ENCODE measurements around the gene RAB3GAP2.
"Not testable (repeated sequence)": the region's sequence is repeated elsewhere in the genome, so short reads cannot be mapped to it uniquely, and the experiment has no call there.

RAB3GAP2 gene

GRCh38 chr1:220255204-220255603 is 17.0 kb downstream of the RAB3GAP2 start:
- no peaks in the 10 kb centered on the region for H3K27me3 ChIP-seq (ENCODE audit: control insufficient read depth, insufficient read depth, low read length)
- peaks cover 2% of the 10 kb centered on the region for H3K79me2 ChIP-seq
- H3K27ac ChIP-seq: no peak overlapping the region
- H3K36me3 ChIP-seq (ENCODE audit: control insufficient read depth, insufficient read depth, low read length): no peaks in the 10 kb centered on the region
- H3K9me3 ChIP-seq (ENCODE audit: control insufficient read depth, low read length): no peaks in the 10 kb centered on the region
- TF ChIP-seq CTCF (IDR thresholded peaks at IDR 0.05): no peak
- H3K4me3 ChIP-seq (ENCODE audit: low read depth, low read length): no peak overlapping the region
- H3K4me1 ChIP-seq: no peaks in the 10 kb centered on the region
- H2AFZ ChIP-seq: no peak overlapping the region
- H3K9ac ChIP-seq: no peak overlapping the region
- no peak overlapping the region for H3K4me2 ChIP-seq (ENCODE audit: low read length)

- H3K9ac ChIP-seq; H3K4me2 ChIP-seq (ENCODE audit: low read length); H3K27ac ChIP-seq; H2AFZ ChIP-seq; H3K79me2 ChIP-seq; H3K27me3 ChIP-seq (ENCODE audit: control insufficient read depth, insufficient read depth, low read length); H3K9me3 ChIP-seq (ENCODE audit: control insufficient read depth, low read length); H3K36me3 ChIP-seq (ENCODE audit: control insufficient read depth, insufficient read depth, low read length); H3K4me3 ChIP-seq (ENCODE audit: low read depth, low read length); H3K4me1 ChIP-seq: not testable (repeated sequence)
Measured at GRCh38 chr1:220253290-220253689, 19.0 kb downstream of the RAB3GAP2 start.

- Histone ChIP-seq H3K4me1 (no peaks in the 10 kb centered on the region), H2AFZ (no peak overlapping the region), H3K27me3 (ENCODE audit: control insufficient read depth, insufficient read depth, low read length) (no peaks in the 10 kb centered on the region), H3K9me3 (ENCODE audit: control insufficient read depth, low read length) (no peaks in the 10 kb centered on the region), H3K27ac (no peak overlapping the region), H3K9ac (no peak overlapping the region), H3K4me2 (ENCODE audit: low read length) (no peak overlapping the region), H3K4me3 (ENCODE audit: low read depth, low read length) (no peak overlapping the region), H3K79me2 (peaks cover 5% of the 10 kb centered on the region), H3K36me3 (ENCODE audit: control insufficient read depth, insufficient read depth, low read length) (no peaks in the 10 kb centered on the region)
- no peak for TF ChIP-seq CTCF (IDR thresholded peaks at IDR 0.05)
Measured at GRCh38 chr1:220251272-220251671, 21.0 kb downstream of the RAB3GAP2 start.

- no peaks in the 10 kb centered on the region for H3K36me3 ChIP-seq (ENCODE audit: control insufficient read depth, insufficient read depth, low read length)
- H3K79me2 ChIP-seq: peaks cover 5% of the 10 kb centered on the region
- no peak overlapping the region for H3K4me2 ChIP-seq (ENCODE audit: low read length)
- no peak overlapping the region for H3K27ac ChIP-seq
- H3K4me1 ChIP-seq: no peaks in the 10 kb centered on the region
- no peaks in the 10 kb centered on the region for H3K9me3 ChIP-seq (ENCODE audit: control insufficient read depth, low read length)
- H3K27me3 ChIP-seq (ENCODE audit: control insufficient read depth, insufficient read depth, low read length): no peaks in the 10 kb centered on the region
- no peak overlapping the region for H3K9ac ChIP-seq
- no peak overlapping the region for H3K4me3 ChIP-seq (ENCODE audit: low read depth, low read length)
- TF ChIP-seq CTCF (IDR thresholded peaks at IDR 0.05): no peak
- no peak overlapping the region for H2AFZ ChIP-seq
Measured at GRCh38 chr1:220250681-220251080, 21.6 kb downstream of the RAB3GAP2 start.

- H3K4me3 ChIP-seq (ENCODE audit: low read depth, low read length): no peak overlapping the region
- peaks cover 5% of the 10 kb centered on the region for H3K79me2 ChIP-seq
- TF ChIP-seq CTCF (IDR thresholded peaks at IDR 0.05): no peak
- no peak overlapping the region for H2AFZ ChIP-seq
- no peaks in the 10 kb centered on the region for H3K36me3 ChIP-seq (ENCODE audit: control insufficient read depth, insufficient read depth, low read length)
- no peaks in the 10 kb centered on the region for H3K27me3 ChIP-seq (ENCODE audit: control insufficient read depth, insufficient read depth, low read length)
- no peaks in the 10 kb centered on the region for H3K4me1 ChIP-seq
- no peak overlapping the region for H3K4me2 ChIP-seq (ENCODE audit: low read length)
- H3K9me3 ChIP-seq (ENCODE audit: control insufficient read depth, low read length): no peaks in the 10 kb centered on the region
- no peak overlapping the region for H3K9ac ChIP-seq
- H3K27ac ChIP-seq: no peak overlapping the region
Measured at GRCh38 chr1:220249522-220249921, 22.7 kb downstream of the RAB3GAP2 start.

GRCh38 chr1:220248715-220249265 is 23.5 kb downstream of the RAB3GAP2 start:
- H3K4me3 ChIP-seq (ENCODE audit: low read depth, low read length); H3K27ac ChIP-seq; H3K79me2 ChIP-seq; H3K9me3 ChIP-seq (ENCODE audit: control insufficient read depth, low read length); H3K36me3 ChIP-seq (ENCODE audit: control insufficient read depth, insufficient read depth, low read length); H3K4me1 ChIP-seq; H3K4me2 ChIP-seq (ENCODE audit: low read length); H3K9ac ChIP-seq; H3K27me3 ChIP-seq (ENCODE audit: control insufficient read depth, insufficient read depth, low read length); H2AFZ ChIP-seq: not testable (repeated sequence)

- H3K4me2 ChIP-seq (ENCODE audit: low read length); H3K4me1 ChIP-seq; H3K9ac ChIP-seq; H3K36me3 ChIP-seq (ENCODE audit: control insufficient read depth, insufficient read depth, low read length); H3K27ac ChIP-seq; H3K79me2 ChIP-seq; H3K4me3 ChIP-seq (ENCODE audit: low read depth, low read length); H3K27me3 ChIP-seq (ENCODE audit: control insufficient read depth, insufficient read depth, low read length); H2AFZ ChIP-seq; H3K9me3 ChIP-seq (ENCODE audit: control insufficient read depth, low read length): not testable (repeated sequence)
Measured at GRCh38 chr1:220245900-220246299, 26.4 kb downstream of the RAB3GAP2 start.

All from parathyroid adenoma (tissue), 2 donors.